ENCODE measurements around the gene SDK1.
"Not testable (repeated sequence)": the region's sequence is repeated elsewhere in the genome, so short reads cannot be mapped to it uniquely, and the experiment has no call there.

The SDK1 gene

GRCh38 chr7:4245135-4245865 lies 944.2 kb downstream of the SDK1 start:
- DNase-seq, result no peak

GRCh38 chr7:4245866-4246470 lies 944.9 kb downstream of the SDK1 start:
- DNase-seq, result no peak

DNA sequence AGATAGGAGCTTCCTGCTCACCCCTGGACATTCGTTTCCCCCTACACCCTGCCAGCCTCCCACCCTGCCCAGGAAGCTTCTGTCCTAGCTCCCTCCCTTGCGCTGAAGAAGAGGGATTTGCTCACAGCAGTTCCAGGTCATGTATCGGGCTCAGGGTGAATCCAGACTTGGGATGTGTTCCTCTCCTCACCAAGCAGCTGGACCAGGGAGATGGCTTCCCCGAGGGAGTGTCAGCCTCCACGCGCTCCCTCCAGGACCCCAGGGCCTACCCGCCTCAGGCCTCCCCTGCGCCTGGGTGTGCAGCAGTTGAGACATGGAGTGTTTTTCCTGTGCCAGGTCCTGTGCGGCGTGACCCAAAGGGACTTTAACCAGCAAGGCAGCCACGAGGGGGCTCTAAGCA lies 945.5 kb downstream of the SDK1 start:
- DNase-seq, result no peak

GRCh38 chr7:4247106-4247876 lies 946.2 kb downstream of the SDK1 start:
- DNase-seq, result no peak

DNA sequence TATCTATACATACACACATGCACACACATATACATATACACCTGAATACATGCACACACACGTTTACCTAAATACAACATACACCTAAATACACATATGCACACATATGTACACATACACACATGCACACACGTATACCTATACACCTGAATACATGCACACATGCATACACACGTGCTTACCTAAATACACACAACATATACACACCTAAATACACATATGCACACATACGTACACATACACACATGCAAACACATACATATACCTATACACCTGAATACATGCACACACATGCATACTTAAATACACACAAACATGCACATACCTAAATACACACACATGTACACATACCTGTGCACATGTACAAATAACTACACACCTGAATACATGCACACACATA lies 947.2 kb downstream of the SDK1 start:
- DNase-seq, result no peak

- no peak for DNase-seq
Measured at GRCh38 chr7:4249241-4249640, 948.2 kb downstream of the SDK1 start.

DNA sequence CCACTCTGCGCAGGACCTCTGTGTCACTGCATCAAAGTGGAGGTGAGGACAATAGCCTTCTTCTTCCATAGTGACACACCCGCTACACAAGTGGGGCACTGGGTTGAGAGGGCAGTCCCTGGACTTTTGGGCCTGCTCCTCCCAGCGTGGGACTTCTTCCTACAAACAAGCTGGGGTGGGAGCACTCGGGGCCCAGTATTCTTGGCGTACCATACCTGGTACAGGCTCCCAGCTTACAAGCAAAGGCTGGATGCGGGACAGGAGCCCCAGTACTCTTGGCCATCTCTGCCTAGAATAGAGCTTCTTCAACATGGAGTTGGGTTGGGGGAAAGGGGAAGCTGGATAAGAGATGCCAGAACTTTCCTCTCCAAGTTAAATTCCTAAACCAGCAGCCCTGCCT lies 954.3 kb downstream of the SDK1 start:
- DNase-seq, result no peak

GRCh38 chr7:4256286-4256685 lies 955.2 kb downstream of the SDK1 start:
- DNase-seq, result no peak

DNA sequence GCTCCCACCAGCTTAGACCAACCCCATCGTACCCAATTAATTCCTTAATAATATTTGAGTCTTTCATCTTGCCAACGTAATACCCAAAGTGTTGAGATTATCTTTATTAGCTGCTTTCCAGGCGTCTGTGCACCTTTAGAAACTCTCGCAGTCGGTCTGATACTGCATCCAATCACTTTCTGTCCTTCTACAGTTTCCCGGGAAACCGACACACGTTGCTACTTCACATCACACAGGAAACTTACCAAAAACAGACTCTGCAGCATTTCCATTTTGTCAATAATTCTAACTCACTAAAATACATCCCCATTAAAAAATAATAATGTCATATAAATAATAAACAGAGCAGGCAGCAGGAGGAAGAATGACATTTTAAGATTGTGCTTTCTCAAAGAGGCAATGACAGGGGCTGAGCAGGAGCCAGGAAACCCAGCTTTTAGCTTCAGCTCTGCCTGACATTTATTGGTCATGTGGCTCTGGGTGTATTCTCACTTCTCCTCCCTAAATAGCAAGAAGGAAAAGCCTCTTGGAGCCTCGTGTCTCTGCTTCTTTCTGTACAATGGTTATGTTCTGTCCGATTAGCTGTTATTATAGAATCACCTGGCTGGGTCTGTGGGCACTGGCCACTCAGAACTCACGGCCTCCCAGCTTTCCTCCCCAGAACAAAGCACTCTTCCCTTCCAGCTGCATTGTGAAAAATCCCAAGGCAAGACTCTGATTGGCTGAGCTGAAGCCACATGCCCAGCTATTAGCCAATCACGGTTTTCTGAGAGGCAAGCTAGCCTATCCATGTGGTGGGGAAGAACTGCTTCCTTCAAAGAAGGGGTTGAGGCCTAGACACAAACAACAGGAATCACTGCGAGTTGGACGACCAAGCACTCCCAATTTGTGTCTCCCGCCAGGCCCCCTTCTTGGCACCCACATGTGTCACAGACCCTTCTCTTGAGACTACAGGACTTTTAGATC lies 956.4 kb downstream of the SDK1 start:
- no peak for DNase-seq

- not testable (repeated sequence) for DNase-seq
Measured at GRCh38 chr7:4260116-4260515, 959.1 kb downstream of the SDK1 start.

GRCh38 chr7:4260867-4261600 lies 960.0 kb downstream of the SDK1 start:
- DNase-seq, result no peak

DNA sequence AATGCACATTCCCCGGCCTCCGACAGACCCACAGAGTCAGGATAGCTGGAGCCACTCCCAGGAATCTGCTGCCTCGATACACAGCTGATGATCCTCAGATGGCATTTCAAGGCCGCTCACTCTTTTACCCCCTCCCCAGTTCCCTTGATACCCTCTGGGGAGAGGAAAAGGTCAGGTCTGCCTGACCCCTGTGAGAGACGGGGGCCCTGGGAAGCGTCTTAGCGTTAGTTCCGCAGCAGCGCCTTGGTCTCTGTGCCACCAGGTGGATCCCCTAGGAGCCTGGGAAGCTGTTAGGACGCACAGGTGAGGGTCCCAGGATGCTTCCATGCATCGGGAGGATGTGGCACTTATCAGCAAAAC lies 960.5 kb downstream of the SDK1 start:
- DNase-seq, result no peak

DNA sequence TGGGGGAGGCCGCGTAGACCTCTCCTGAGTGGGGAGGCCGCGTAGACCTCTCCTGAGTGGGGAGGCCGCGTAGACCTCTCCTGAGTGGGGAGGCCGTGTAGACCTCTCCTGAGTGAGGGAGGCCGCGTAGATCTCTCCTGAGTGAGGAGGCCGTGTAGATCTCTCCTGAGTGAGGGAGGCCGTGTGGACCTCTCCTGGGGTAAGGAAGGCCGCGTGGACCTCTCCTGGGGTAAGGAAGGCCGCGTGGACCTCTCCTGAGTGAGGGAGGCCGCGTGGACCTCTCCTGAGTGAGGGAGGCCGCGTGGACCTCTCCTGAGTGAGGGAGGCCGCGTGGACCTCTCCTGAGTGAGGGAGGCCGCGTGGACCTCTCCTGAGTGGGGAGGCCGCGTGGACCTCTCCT lies 963.2 kb downstream of the SDK1 start:
- not testable (repeated sequence) for DNase-seq

GRCh38 chr7:4265066-4265465 lies 964.0 kb downstream of the SDK1 start:
- no peak for DNase-seq

- DNase-seq, result no peak
Measured at GRCh38 chr7:4265676-4266075, 964.6 kb downstream of the SDK1 start.

GRCh38 chr7:4266270-4267040 lies 965.4 kb downstream of the SDK1 start:
- no peak for DNase-seq

DNA sequence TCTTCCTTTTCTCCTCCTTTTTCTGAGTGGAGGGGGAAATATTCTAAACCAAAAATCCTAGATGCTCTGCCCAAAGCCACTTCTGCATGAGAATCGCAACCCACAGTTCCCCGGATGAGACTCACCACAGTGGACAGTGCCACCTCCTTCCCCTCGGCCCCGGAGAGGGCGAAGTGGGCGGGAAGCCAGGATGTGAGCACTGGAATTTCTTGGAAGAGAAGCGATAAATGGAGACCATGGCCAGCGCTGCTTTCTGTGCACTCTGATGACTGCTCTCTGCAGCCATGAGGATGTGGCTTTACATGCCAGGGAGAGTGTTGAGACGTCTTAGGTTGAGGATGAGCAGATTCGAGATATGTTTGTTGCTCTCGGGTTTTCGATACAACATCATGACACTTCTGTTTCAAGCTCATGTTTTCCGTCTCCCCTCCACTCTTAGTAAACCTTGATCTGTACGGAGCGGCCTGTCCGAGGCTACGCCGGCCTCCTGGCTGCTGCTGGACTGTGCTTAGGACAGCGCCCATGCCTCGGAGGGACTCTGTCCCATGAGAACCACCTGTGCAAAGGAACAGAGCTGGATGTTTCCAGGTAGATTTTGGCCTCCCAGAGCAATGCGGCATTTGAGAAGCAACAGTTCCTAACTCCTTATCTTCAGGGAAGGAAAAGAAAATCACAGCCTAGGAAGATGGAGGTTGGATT lies 966.4 kb downstream of the SDK1 start:
- DNase-seq, result no peak

GRCh38 chr7:4268040-4268965 lies 967.3 kb downstream of the SDK1 start:
- no peak for DNase-seq

DNA sequence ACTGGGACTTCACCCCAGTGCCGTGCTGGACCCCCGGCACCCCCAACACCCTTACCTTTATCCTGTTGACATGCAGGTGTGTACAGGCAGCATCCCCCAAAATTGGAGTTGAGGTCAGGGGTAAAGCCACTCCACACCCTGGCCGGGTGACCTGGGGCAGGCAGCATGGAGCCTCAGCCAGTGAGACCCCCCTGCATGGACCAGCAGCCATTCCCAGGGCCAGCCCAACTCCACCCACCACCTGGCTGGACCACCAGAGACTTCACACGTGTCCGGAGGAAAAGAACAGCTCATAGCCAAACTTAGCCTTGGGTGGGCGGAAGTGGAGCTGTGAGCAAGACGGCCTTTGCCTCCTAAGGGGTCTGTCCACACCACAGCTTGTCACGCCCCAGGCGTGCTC lies 968.0 kb downstream of the SDK1 start:
- no peak for DNase-seq

- no peak for DNase-seq
Measured at GRCh38 chr7:4269746-4270145, 968.7 kb downstream of the SDK1 start.
